HG02678 (cell line): ENCODE measurements around the gene PCDHA10.

Source experiments
- ATAC-seq: cut with Tn5 transposase; IDR thresholded peaks from one replicate; pipeline ENCODE4 v1.9.1; 2021; ENCODE audit warnings: mild to moderate bottlenecking, moderate library complexity; ENCODE audit not compliant: unreplicated experiment

Gene PCDHA10

GRCh38 chr5:140883927-140884697 is 28.4 kb downstream of the PCDHA10 start:
- ATAC-seq: no peak

GRCh38 chr5:140916325-140916724 is 60.6 kb downstream of the PCDHA10 start:
- no peak for ATAC-seq
